ENCODE results near the gene PYGO1.
A peak's percentile ranks its signal among the peaks of the same experiment; 100 is the strongest.
"Not testable (repeated sequence)": the region's sequence is repeated elsewhere in the genome, so short reads cannot be mapped to it uniquely, and the experiment has no call there.

Gene PYGO1

DNA sequence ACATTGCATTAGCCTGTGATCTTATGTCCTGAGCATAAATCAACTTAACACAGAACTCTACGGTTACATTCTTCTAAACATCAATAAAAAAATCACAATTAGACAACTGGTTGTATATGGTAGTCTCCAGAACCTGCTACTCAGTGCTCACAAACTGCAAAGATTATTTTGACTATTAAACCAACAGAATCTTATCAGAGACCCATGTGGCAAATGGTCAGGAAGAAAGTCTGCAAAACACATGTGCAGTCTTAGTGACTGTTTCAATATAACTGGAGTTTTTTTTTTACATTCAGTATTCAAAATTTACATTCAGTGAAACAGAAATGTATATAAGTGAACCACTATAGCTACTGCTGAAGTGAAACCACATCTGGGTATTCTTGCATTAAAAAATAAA lies 27.3 kb upstream of the PYGO1 start:
- ATAC-seq = no peak
- TF ChIP-seq PPARA (CRISPR knock-in tag; IDR thresholded peaks at IDR 0.05; ENCODE audit: borderline replicate concordance) = no peak
- TF ChIP-seq SNAI2 (CRISPR knock-in tag; IDR thresholded peaks at IDR 0.05) = no peak
- peak; percentile 73 for TF ChIP-seq TCF4 (CRISPR knock-in tag; IDR thresholded peaks at IDR 0.05; ENCODE audit: borderline replicate concordance)
- no peak for TF ChIP-seq RARB (CRISPR knock-in tag; IDR thresholded peaks at IDR 0.05)

DNA sequence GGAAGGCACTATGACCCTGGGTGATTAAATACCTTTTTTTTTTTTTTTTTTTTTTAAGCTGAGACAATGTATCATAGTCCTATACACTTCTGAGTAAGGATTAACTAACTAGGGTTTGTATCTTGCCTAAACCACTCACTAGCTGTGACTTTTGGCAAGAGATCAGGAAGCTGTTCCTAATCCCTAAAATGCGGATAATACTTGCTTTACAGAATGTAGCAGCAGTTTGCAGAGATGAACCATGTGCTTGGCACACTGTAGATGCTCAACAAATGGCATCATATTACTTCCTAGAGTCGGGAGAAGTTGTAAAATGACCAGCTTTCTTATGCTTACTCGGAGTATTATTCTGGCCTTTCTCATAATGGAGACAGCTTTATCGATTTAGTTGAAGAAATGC lies 25.6 kb upstream of the PYGO1 start:
- ATAC-seq = no peak
- no peak for TF ChIP-seq CSDC2 (CRISPR knock-in tag; IDR thresholded peaks at IDR 0.05)
- TF ChIP-seq ZNF565 (CRISPR knock-in tag; conservative IDR thresholded peaks at IDR 0.05; ENCODE audit: low read depth) = no peak
- no peak for TF ChIP-seq ARNTL (CRISPR knock-in tag; IDR thresholded peaks at IDR 0.05; ENCODE audit: borderline replicate concordance, low read depth)
- TF ChIP-seq GLIS3 (CRISPR knock-in tag; IDR thresholded peaks at IDR 0.05) = no peak
- no peak for TF ChIP-seq ZC3H10 (CRISPR knock-in tag; IDR thresholded peaks at IDR 0.05)
- TF ChIP-seq TOX (CRISPR knock-in tag; IDR thresholded peaks at IDR 0.05; ENCODE audit: borderline replicate concordance) = no peak
- TF ChIP-seq ZNF70 (CRISPR knock-in tag; IDR thresholded peaks at IDR 0.05) = no peak
- no peak for TF ChIP-seq RARB (CRISPR knock-in tag; IDR thresholded peaks at IDR 0.05)

DNA sequence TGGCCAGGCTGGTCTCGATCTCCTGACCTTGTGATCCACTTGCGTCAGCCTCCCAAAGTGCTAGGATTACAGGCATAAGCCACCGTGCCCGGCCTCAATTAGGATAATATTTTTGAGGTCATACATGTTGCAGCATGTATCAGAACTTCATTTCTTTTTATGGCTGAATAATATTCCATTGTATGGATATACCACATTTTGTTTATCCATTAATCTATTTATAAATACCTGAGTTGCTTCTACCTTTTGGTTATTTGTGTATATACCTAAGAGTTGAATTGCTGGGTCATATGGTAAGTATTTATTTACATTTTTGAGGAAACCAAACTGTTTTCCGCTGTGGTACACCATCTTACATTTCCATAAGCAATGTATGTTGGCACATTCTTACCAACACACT lies 18.1 kb upstream of the PYGO1 start:
- no peak for TF ChIP-seq ZFP3 (CRISPR knock-in tag; IDR thresholded peaks at IDR 0.05)
- TF ChIP-seq ZNF565 (CRISPR knock-in tag; conservative IDR thresholded peaks at IDR 0.05; ENCODE audit: low read depth) = no peak
- TF ChIP-seq, protein P1, sequence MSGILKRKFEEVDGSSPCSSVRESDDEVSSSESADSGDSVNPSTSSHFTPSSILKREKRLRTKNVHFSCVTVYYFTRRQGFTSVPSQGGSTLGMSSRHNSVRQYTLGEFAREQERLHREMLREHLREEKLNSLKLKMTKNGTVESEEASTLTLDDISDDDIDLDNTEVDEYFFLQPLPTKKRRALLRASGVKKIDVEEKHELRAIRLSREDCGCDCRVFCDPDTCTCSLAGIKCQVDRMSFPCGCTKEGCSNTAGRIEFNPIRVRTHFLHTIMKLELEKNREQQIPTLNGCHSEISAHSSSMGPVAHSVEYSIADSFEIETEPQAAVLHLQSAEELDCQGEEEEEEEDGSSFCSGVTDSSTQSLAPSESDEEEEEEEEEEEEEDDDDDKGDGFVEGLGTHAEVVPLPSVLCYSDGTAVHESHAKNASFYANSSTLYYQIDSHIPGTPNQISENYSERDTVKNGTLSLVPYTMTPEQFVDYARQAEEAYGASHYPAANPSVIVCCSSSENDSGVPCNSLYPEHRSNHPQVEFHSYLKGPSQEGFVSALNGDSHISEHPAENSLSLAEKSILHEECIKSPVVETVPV (CRISPR knock-in tag; IDR thresholded peaks at IDR 0.05) = no peak
- peak; percentile 99 for TF ChIP-seq ZNF8 (CRISPR knock-in tag; IDR thresholded peaks at IDR 0.05)
- no peak for TF ChIP-seq ARNTL (CRISPR knock-in tag; IDR thresholded peaks at IDR 0.05; ENCODE audit: borderline replicate concordance, low read depth)
- TF ChIP-seq GLIS3 (CRISPR knock-in tag; IDR thresholded peaks at IDR 0.05) = no peak
- no peak for ATAC-seq

DNA sequence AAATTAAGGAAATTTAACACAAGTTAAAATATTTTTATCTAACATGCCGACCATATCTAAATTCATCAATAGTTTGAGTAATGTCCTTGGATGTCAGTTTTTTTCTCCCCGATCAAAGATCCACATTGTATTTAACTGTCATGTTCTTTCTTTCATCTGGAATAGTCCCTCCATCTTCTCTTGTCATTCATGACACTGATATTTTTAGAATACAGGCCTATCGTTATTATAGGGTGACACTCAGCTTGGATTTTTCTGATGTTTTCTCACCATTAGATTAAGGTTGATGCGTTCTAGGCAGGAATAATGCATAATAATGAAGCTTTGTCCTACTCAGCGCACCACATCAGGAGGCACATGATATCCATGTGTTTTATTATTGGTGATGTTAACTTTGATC lies 13.2 kb upstream of the PYGO1 start:
- no peak for ATAC-seq
- TF ChIP-seq ZFP3 (CRISPR knock-in tag; IDR thresholded peaks at IDR 0.05) (no peak), ZC3H10 (CRISPR knock-in tag; IDR thresholded peaks at IDR 0.05) (no peak), PPARA (CRISPR knock-in tag; IDR thresholded peaks at IDR 0.05; ENCODE audit: borderline replicate concordance) (no peak), ESRRG (CRISPR knock-in tag; IDR thresholded peaks at IDR 0.05) (no peak), ARNTL (CRISPR knock-in tag; IDR thresholded peaks at IDR 0.05; ENCODE audit: borderline replicate concordance, low read depth) (no peak), ISL1 (CRISPR knock-in tag; IDR thresholded peaks at IDR 0.05) (no peak)
- TF ChIP-seq, protein P2, sequence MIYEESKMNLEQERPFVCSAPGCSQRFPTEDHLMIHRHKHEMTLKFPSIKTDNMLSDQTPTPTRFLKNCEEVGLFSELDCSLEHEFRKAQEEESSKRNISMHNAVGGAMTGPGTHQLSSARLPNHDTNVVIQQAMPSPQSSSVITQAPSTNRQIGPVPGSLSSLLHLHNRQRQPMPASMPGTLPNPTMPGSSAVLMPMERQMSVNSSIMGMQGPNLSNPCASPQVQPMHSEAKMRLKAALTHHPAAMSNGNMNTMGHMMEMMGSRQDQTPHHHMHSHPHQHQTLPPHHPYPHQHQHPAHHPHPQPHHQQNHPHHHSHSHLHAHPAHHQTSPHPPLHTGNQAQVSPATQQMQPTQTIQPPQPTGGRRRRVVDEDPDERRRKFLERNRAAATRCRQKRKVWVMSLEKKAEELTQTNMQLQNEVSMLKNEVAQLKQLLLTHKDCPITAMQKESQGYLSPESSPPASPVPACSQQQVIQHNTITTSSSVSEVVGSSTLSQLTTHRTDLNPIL (CRISPR knock-in tag; IDR thresholded peaks at IDR 0.05; ENCODE audit: low read depth) = no peak
- TF ChIP-seq, protein P3, sequence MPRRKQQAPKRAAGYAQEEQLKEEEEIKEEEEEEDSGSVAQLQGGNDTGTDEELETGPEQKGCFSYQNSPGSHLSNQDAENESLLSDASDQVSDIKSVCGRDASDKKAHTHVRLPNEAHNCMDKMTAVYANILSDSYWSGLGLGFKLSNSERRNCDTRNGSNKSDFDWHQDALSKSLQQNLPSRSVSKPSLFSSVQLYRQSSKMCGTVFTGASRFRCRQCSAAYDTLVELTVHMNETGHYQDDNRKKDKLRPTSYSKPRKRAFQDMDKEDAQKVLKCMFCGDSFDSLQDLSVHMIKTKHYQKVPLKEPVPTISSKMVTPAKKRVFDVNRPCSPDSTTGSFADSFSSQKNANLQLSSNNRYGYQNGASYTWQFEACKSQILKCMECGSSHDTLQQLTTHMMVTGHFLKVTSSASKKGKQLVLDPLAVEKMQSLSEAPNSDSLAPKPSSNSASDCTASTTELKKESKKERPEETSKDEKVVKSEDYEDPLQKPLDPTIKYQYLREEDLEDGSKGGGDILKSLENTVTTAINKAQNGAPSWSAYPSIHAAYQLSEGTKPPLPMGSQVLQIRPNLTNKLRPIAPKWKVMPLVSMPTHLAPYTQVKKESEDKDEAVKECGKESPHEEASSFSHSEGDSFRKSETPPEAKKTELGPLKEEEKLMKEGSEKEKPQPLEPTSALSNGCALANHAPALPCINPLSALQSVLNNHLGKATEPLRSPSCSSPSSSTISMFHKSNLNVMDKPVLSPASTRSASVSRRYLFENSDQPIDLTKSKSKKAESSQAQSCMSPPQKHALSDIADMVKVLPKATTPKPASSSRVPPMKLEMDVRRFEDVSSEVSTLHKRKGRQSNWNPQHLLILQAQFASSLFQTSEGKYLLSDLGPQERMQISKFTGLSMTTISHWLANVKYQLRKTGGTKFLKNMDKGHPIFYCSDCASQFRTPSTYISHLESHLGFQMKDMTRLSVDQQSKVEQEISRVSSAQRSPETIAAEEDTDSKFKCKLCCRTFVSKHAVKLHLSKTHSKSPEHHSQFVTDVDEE (CRISPR knock-in tag; IDR thresholded peaks at IDR 0.05) = no peak

DNA sequence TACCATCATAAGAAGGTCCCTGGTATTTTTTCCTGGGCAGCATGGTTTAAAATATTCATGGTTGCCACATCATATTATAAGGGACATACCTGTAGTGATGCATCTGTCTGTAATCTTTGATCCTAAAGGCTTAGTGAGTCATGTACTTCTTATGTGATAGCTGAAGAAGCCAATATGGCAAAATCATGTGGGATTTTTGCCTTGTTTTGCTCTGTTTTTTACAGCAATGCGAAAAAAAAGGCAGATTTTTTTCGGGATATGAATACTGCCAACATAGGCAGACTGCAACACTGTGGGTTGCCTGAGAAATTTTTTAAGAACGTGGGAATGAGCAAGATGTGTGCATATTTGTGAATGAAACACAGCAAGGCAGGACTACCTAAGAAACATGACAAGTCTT lies 11.3 kb upstream of the PYGO1 start:
- TF ChIP-seq SNAI2 (CRISPR knock-in tag; IDR thresholded peaks at IDR 0.05) (no peak), ESRRG (CRISPR knock-in tag; IDR thresholded peaks at IDR 0.05) (no peak), BACH2 (CRISPR knock-in tag; IDR thresholded peaks at IDR 0.05; ENCODE audit: borderline replicate concordance) (no peak)
- ATAC-seq = no peak

DNA sequence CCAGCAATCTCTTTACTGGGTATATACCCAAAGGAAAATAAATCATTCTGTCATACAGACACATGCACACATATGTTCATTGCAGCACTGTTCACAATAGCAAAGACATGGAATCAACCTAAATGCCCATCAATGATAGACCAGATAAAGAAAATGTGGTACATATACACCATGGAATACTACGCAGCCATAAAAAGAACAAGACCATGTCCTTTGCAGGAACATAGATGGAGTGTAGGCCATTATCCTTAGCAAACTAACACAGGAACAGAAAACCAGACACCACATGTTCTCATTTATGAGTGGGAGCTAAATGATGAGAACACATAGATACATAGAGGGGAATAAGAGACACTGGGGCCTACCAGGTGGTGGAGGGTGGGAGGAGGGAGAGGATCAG lies 4.9 kb upstream of the PYGO1 start:
- not testable (repeated sequence) for ATAC-seq
- peak; percentile 43; the same call in 1 of the 2 replicates for TF ChIP-seq ZNF8 (CRISPR knock-in tag; IDR thresholded peaks at IDR 0.05)
